Fibroblast of mammary gland (primary cell): ENCODE results near the gene ATP11A.

Source experiments
- DNase-seq: peaks from one replicate; pipeline ENCODE4 v3.0.0-alpha.2; 2010; ENCODE audit warnings: low read depth
- H3K4me3 ChIP-seq: 2 replicates; pipeline ENCODE4 v1.5.1; 2011; ENCODE audit warnings: low read depth, mild to moderate bottlenecking, low read length, moderate library complexity; ENCODE audit not compliant: control insufficient read depth
- TF ChIP-seq, protein P1 (sequence below): conservative IDR thresholded peaks from 2 replicates; pipeline ENCODE4 v1.5.1; 2011; ENCODE audit warnings: low read depth, low read length, inconsistent platforms; ENCODE audit not compliant: control insufficient read depth, insufficient read depth

The ATP11A gene

DNA sequence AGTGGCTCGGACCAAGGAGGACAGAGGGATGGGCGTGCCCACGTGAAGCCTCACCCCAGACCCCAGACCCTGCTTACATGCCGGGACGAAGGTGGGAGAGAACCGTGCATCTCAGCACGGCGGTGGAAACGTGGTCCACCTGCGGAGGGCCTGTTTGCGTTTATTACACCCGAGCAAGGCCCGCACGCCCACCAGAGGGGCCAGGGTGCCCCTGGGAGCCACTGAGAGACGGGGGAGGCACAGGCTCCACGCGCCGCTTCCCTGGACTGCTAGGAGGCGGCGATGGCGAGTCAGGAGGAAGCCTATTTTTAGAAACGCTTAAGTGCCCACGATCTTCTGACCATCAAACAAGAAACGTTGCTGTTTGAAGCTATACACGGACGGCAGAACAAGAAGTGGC lies 80.7 kb downstream of the ATP11A start:
- DNase-seq: no peak
- no peak overlapping the region for H3K4me3 ChIP-seq
- TF ChIP-seq, protein P1, sequence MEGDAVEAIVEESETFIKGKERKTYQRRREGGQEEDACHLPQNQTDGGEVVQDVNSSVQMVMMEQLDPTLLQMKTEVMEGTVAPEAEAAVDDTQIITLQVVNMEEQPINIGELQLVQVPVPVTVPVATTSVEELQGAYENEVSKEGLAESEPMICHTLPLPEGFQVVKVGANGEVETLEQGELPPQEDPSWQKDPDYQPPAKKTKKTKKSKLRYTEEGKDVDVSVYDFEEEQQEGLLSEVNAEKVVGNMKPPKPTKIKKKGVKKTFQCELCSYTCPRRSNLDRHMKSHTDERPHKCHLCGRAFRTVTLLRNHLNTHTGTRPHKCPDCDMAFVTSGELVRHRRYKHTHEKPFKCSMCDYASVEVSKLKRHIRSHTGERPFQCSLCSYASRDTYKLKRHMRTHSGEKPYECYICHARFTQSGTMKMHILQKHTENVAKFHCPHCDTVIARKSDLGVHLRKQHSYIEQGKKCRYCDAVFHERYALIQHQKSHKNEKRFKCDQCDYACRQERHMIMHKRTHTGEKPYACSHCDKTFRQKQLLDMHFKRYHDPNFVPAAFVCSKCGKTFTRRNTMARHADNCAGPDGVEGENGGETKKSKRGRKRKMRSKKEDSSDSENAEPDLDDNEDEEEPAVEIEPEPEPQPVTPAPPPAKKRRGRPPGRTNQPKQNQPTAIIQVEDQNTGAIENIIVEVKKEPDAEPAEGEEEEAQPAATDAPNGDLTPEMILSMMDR: no peak

DNA sequence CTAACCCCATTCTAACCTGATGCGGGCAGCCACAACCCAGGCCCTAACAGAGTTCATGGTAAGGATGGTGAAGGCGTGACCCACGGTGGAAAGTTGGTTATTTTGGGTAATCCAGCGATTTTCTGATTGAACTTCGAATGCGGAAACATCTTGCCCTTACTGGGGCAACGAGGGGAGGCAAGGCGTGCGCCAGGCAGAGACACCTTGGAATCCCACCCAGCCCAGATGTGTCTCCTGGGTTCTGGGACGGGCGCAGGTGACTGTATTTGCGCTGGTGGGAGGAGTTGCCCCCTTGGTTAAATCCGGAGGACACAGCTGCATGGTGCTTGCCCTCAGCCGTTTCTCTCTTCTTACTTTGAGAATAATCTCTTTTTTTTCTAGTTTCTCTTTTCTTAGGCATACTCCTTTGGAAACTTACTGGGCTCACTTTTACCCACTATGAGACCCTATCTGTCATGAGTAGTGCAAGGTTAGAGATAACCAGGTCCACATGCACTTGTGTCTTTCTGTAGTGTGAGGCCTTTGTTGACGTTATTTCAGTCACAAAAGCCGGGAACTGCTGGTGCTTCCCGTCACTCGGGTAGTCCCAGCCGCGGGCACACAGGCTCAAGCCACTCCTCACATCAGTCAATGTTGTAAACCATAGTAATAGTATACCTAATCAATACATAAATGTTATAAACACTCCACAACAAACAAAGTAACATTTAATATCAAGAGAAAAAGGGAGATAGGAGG lies 81.5 kb downstream of the ATP11A start:
- TF ChIP-seq, protein P1: no peak
- no peak overlapping the region for H3K4me3 ChIP-seq
- no peak for DNase-seq

DNA sequence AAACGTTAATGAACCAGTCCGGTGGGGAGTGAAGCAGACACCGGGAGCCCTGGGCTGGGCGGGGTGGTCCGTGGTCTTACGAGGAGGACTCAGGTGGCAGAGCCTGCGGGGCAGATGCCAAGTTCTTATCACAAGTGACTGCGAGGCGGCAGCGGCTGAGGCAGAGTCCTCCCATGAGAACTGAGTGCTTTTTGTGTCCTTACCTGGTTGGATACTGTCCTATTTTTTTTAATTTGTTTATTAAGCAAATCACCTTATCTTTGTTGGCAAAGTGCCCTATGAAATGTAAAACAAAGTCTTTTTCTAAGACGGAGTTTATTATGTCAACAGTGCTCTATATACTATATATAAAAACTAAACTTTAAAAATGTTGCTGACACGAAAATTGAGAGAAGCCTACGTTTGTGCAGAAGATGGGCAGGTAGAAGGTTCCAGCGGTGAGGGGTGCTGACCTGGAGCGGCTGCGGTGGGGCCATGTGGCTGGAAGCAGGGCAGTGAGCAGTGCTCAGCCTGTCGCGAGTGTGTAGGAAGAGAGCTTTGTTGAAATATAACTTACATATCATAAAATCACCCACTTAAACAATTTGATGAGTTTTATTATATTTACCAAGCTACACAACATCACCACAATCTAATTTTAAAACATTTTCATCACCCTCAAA lies 82.2 kb downstream of the ATP11A start:
- no peak for DNase-seq
- H3K4me3 ChIP-seq: no peak overlapping the region
- TF ChIP-seq, protein P1: no peak

DNA sequence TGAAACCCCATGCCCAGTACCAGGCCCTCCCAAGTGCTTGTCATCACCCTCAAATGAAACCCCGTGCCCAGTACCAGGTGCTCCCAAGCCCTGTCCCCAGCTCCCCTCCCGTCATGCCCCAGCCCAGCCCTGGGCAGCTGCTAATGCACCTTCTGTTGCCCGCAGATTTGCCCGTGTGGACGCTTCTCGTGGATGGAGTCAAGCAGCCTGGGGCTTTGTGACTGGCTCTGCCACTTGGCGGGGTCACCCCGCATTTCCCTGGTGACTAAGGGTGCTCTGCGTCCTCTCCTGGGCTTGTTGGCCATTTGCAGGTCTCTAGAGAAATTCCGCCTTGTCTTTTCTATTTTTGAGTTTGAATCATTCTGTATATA lies 82.7 kb downstream of the ATP11A start:
- TF ChIP-seq, protein P1: no peak
- H3K4me3 ChIP-seq: no peak overlapping the region
- DNase-seq: no peak

DNA sequence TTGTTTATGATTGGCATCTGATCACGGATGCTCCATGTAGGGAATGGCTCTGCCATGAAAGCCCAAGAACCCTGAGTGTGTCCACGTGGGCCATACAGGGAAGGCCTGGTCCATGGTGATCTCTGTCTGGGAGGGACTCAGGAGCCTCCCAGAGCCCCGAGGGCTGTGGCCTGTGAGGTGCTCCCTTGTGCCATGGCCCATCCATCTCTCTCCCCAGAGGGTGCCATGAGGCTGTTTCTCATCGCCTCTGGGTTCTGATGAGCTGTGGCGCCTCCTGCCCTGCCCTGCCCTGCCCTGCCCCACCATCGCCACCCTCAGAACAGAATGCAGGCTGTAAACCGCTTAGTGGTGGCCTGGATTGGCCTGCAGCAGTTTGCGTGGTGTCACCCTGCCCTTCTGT lies 83.1 kb downstream of the ATP11A start:
- TF ChIP-seq, protein P1: no peak
- no peak for DNase-seq

DNA sequence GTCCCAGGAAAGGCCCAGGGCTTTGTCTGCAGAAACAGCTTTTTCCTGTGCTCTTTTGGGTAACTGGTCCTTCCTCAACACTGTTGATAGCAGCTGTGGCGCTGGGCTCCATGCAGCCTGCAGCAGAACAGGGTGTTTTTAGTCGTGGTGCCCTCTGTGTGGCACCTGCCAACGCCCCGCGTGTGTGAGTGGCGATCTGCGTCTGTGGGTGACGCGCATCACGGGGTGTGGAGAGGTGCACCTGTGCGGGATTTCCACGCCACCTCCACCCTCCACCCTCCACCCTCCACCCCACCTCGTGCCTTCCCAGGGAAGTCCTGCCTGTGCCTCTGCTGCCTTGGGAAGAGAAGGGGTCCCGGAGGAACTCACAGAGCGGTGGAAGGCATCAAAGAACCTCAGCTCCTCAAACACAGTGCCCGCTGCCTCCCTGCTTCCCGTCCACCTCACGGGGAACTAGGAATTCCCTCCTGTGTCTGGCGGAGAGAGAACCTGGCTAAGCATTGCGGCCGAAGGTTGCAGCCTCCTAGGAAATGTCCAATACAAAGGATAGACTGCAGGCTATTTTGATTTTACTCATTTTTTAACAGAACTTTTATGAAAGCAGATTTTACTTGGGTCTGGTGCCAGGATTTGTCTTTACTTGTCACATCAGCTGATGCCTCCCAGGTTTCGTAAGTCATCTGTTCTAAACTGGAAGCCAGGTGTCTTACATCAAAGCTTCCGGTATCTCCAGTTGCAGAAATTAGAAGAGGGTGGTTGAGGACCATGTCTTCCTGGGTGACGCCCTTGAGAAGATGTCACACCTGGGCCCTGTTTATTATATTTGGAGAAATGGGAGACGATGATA lies 84.0 kb downstream of the ATP11A start:
- no peak overlapping the region for H3K4me3 ChIP-seq
- DNase-seq: no peak
- TF ChIP-seq, protein P1: no peak

More for the DNA sequence above, 83.1 kb downstream of the ATP11A start:
- no peak overlapping the region for H3K4me3 ChIP-seq
